OCI-LY7 (cell line): ENCODE results near the gene CAMK4.

Source experiments
- CTCF ChIP-seq: fragments of 200-600 bp; sonication (generic); conservative IDR thresholded peaks from 2 replicates; pipeline ENCODE4 v1.5.1; 2014; ENCODE audit warnings: mild to moderate bottlenecking, antibody characterized with exemption, low read length, moderate library complexity, mixed read lengths
- EZH2phosphoT487 ChIP-seq: fragments of 200-600 bp; sonication (generic); IDR thresholded peaks from 2 replicates; pipeline ENCODE4 v1.6.1; 2018; ENCODE audit warnings: low read depth, borderline replicate concordance, mild to moderate bottlenecking, mixed run types, antibody characterized with exemption, low read length, moderate library complexity, mixed read lengths

- no peak for TF ChIP-seq CTCF
- TF ChIP-seq EZH2phosphoT487, result no peak
Observed at GRCh38 chr5:111384220-111384619, 160.0 kb downstream of the CAMK4 start.
